ENCODE results near the gene NIPAL3.

Gene NIPAL3

GRCh38 chr1:24385160-24385940 lies 30.3 kb upstream of the NIPAL3 start:
- Mint-ChIP-seq H3K4me3 (peak overlapping the region; percentile 7 to 8), H3K27ac (peak overlapping the region; percentile 83), H3K9me3 (no peaks in the 10 kb centered on the region), H3K4me1 (peaks cover 15 to 28% of the 10 kb centered on the region in 2 donors), H3K36me3 (peaks cover 3 to 9% of the 10 kb centered on the region in 2 donors), H3K27me3 (no peaks in the 10 kb centered on the region)
- ATAC-seq (replicated peaks) (peak; percentile 71 to 72), DNase-seq (no peak)

- DNase-seq: no peak
- no peak for ATAC-seq (replicated peaks)
- H3K36me3 Mint-ChIP-seq: peaks cover 3 to 9% of the 10 kb centered on the region in 2 donors
- H3K27me3 Mint-ChIP-seq: no peaks in the 10 kb centered on the region
- no peak overlapping the region for H3K4me3 Mint-ChIP-seq
- H3K4me1 Mint-ChIP-seq: peaks cover 16 to 31% of the 10 kb centered on the region in 2 donors
- no peaks in the 10 kb centered on the region for H3K9me3 Mint-ChIP-seq
- no peak overlapping the region for H3K27ac Mint-ChIP-seq
Measured at GRCh38 chr1:24386241-24386640, 29.4 kb upstream of the NIPAL3 start.

DNA sequence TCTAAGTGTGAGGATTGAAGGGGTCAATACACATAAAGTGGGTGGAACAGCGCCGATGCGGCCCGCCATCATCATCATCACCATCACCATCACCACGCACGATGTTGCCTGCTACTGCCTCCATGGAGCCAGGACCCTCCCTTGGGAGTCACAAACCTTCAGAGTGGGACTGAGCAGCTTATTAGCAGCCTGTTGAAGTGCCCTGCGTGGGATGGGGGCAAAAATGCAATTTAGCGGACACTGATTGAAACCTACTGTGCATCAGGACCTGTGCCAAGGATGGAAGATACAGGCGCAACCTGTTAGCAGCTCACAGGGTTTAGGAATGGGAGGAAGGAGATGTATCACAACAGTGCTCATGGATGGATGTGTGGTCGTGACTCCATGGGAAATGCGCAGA lies 28.7 kb upstream of the NIPAL3 start:
- no peak for ATAC-seq (replicated peaks)
- H3K4me3 Mint-ChIP-seq: no peak overlapping the region
- H3K9me3 Mint-ChIP-seq: no peaks in the 10 kb centered on the region
- peaks cover 3 to 9% of the 10 kb centered on the region in 2 donors for H3K36me3 Mint-ChIP-seq
- no peak for DNase-seq
- H3K27ac Mint-ChIP-seq: no peak overlapping the region
- no peaks in the 10 kb centered on the region for H3K27me3 Mint-ChIP-seq
- H3K4me1 Mint-ChIP-seq: peaks cover 18 to 38% of the 10 kb centered on the region in 2 donors

- H3K4me3 Mint-ChIP-seq: no peak overlapping the region
- no peaks in the 10 kb centered on the region for H3K27me3 Mint-ChIP-seq
- no peak for ATAC-seq (replicated peaks)
- DNase-seq: no peak
- peaks cover 24 to 46% of the 10 kb centered on the region in 2 donors for H3K4me1 Mint-ChIP-seq
- no peaks in the 10 kb centered on the region for H3K9me3 Mint-ChIP-seq
- H3K36me3 Mint-ChIP-seq: peaks cover 3 to 7% of the 10 kb centered on the region in 2 donors
- H3K27ac Mint-ChIP-seq: no peak overlapping the region
Measured at GRCh38 chr1:24387636-24388175, 27.9 kb upstream of the NIPAL3 start.

DNA sequence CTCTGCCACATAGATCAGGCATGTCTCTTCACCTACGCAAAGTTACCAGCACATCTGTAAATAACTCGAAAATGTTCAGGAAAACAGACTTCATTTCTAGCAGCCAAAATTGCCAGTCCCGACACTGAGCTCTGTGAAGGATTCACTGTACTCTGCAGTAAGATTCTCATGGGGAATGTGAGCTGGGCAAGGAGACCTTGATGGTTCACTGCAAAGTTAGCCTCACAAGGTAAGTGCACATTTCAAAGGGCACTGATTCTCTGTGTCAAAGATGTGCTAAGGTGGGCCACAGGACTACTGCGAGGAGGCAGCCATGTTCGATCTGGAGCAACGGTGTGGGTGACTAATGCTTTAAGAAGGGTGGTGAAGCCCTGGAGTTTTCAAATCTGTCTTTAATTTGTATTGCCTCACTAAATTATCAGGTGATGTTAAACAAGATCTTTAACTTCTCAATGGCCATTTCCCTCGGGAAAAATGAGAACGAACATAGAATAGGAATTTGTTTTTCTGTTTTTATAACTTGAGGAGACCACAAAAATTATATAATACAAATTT lies 27.2 kb upstream of the NIPAL3 start:
- no peak for ATAC-seq (replicated peaks)
- no peak overlapping the region for H3K27ac Mint-ChIP-seq
- H3K27me3 Mint-ChIP-seq: no peaks in the 10 kb centered on the region

DNA sequence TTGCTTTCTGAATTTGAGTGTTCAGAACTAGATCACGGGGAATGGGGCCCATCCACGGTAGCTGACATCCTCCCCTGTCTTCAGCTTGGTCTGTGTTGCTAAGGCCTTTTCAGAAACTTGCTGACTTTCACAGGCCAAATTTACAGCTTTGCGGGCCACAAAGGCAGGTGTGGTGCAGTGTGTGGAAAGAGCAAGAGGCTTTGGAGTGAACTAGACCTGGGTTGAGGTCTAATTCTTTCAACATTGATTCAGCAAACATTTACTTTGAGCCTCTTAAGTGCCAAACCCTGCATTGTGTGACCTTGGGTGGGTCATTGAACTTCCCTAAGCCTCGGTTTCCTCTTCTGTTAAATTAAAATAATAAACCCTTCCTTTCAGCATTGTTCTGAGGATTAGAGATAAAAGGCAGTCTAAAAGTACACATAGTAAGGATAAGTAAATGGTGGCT lies 26.3 kb upstream of the NIPAL3 start:
- DNase-seq (no peak), ATAC-seq (replicated peaks) (no peak)
- no peaks in the 10 kb centered on the region for H3K9me3 Mint-ChIP-seq
- no peak overlapping the region for H3K4me3 Mint-ChIP-seq
- H3K27ac Mint-ChIP-seq: no peak overlapping the region
- no peaks in the 10 kb centered on the region for H3K27me3 Mint-ChIP-seq
- peaks cover 3 to 4% of the 10 kb centered on the region in 2 donors for H3K36me3 Mint-ChIP-seq
- H3K4me1 Mint-ChIP-seq: peaks cover 23 to 51% of the 10 kb centered on the region in 2 donors

More for the DNA sequence above, 27.2 kb upstream of the NIPAL3 start:
- no peak for DNase-seq
- H3K4me3 Mint-ChIP-seq: no peak overlapping the region
- peaks cover 3 to 7% of the 10 kb centered on the region in 2 donors for H3K36me3 Mint-ChIP-seq
- H3K9me3 Mint-ChIP-seq: no peaks in the 10 kb centered on the region
- H3K4me1 Mint-ChIP-seq: peaks cover 26 to 53% of the 10 kb centered on the region in 2 donors

DNA sequence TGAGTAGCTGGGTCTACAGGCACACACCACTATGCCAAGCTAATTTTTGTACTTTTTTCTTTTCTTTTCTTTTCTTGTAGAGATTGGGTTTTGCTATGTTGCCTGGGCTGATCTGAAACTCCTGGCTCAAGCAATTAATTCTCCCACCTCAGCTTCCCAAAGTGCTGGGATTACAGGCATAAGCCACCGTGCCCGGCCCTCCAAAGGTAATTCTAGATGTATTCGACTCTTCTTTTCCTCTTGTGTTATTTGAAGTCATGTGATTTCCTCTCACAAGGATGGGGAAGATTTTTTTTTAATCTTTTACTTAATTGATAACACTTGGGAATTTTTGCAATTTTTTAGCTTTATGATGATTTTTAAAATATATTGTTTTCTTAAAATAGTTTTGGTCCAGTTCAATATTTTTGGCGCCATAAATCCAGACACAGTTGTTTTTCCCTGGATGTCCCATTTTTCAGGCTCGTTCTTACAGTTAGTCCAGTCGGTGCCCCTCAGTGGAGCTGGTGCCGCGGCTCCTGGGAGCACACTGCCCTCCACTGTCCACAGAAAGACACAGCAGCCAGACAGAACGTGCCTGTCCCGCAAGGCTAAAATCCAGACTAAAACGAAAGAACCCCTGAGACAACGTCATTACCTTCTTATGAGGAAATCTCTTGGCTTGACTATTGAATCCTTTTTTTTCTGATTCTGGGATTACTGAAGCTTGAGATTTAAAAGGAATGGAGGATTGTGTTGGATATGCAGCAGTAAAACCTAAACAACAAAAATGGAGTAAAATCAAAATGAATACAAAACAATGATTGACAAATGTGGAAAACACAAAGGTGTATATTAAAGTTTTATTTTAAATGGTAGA lies 24.4 kb upstream of the NIPAL3 start:
- peak; percentile 77 to 80 for ATAC-seq (replicated peaks)

DNA sequence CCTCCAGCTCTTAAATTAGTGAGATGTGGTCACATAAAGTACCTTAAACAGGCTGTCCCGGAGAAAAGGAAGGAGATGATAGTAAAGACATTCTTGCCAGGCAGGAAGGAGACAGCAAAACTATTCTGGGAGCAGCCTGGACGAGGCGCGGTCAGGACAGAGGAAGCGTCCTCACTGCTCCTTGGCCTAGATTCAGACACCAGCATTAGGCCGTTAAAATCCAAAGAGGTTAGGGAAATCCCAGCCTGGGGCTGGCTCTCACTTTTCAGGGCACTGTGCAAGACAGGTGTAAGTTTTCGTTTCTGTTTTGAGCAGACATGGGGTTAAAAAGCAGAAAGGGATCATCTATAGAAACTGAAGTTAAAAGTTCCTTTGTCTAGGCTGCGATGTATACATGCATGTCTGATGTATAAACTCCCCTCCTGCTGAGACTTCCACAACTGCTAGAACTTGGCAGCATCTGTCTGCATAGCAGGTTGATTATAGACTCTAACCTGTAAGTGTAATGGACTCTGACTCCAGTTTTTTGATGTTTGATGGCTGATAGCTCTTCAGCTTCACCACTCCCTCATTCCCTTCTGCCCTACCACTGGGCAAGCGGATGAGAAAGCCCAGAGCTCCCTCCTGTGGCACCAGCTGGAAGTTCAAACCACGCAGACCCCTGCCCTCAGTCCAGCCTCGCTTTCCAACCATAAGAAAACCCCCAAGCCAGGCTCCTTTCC lies 23.6 kb upstream of the NIPAL3 start:
- H3K27me3 Mint-ChIP-seq: no peaks in the 10 kb centered on the region
- H3K4me1 Mint-ChIP-seq: peaks cover 11 to 27% of the 10 kb centered on the region in 2 donors
- peak; percentile 50 for DNase-seq
- H3K27ac Mint-ChIP-seq: peak overlapping the region; percentile 96
- H3K36me3 Mint-ChIP-seq: peaks cover 1 to 3% of the 10 kb centered on the region in 2 donors
- peak overlapping the region; percentile 81 to 82 for H3K4me3 Mint-ChIP-seq
- ATAC-seq (replicated peaks): peak; percentile 78 to 80
- H3K9me3 Mint-ChIP-seq: no peaks in the 10 kb centered on the region

More for the DNA sequence above, 24.4 kb upstream of the NIPAL3 start:
- H3K36me3 Mint-ChIP-seq: peaks cover 2 to 3% of the 10 kb centered on the region in 2 donors
- H3K4me1 Mint-ChIP-seq: peaks cover 13 to 34% of the 10 kb centered on the region in 2 donors
- H3K27me3 Mint-ChIP-seq: no peaks in the 10 kb centered on the region
- no peaks in the 10 kb centered on the region for H3K9me3 Mint-ChIP-seq
- H3K4me3 Mint-ChIP-seq: peak overlapping the region; percentile 81 to 82
- DNase-seq: peak; percentile 63
- peak overlapping the region; percentile 96 for H3K27ac Mint-ChIP-seq

- peak overlapping the region; percentile 96 for H3K27ac Mint-ChIP-seq
- peaks cover 11 to 27% of the 10 kb centered on the region in 2 donors for H3K4me1 Mint-ChIP-seq
- no peaks in the 10 kb centered on the region for H3K27me3 Mint-ChIP-seq
- DNase-seq: no peak
- H3K9me3 Mint-ChIP-seq: no peaks in the 10 kb centered on the region
- peak in 1 of 2 donors; percentile 3 for ATAC-seq (replicated peaks)
- H3K4me3 Mint-ChIP-seq: peak overlapping the region; percentile 81 to 82
- H3K36me3 Mint-ChIP-seq: peaks cover 0 to 3% of the 10 kb centered on the region in 2 donors
Measured at GRCh38 chr1:24392604-24392946, 23.0 kb upstream of the NIPAL3 start.

- no peak for DNase-seq
- H3K27ac Mint-ChIP-seq: peak overlapping the region; percentile 96
- ATAC-seq (replicated peaks): peak in 1 of 2 donors; percentile 29
- H3K4me1 Mint-ChIP-seq: peaks cover 11 to 27% of the 10 kb centered on the region in 2 donors
- no peaks in the 10 kb centered on the region for H3K27me3 Mint-ChIP-seq
- H3K36me3 Mint-ChIP-seq: peaks cover 0 to 3% of the 10 kb centered on the region in 2 donors
- no peaks in the 10 kb centered on the region for H3K9me3 Mint-ChIP-seq
- no peak overlapping the region for H3K4me3 Mint-ChIP-seq
Measured at GRCh38 chr1:24392982-24393650, 22.5 kb upstream of the NIPAL3 start.

GRCh38 chr1:24393892-24394291 lies 21.7 kb upstream of the NIPAL3 start:
- Mint-ChIP-seq H3K4me3 (no peak overlapping the region), H3K27ac (no peak overlapping the region), H3K36me3 (peaks cover 0 to 3% of the 10 kb centered on the region in 2 donors), H3K27me3 (no peaks in the 10 kb centered on the region), H3K4me1 (peaks cover 11 to 27% of the 10 kb centered on the region in 2 donors), H3K9me3 (no peaks in the 10 kb centered on the region)
- ATAC-seq (replicated peaks) (no peak), DNase-seq (no peak)

GRCh38 chr1:24400065-24400464 lies 15.5 kb upstream of the NIPAL3 start:
- Mint-ChIP-seq H3K27ac (no peak overlapping the region), H3K4me1 (peaks cover 0 to 7% of the 10 kb centered on the region in 2 donors), H3K27me3 (no peaks in the 10 kb centered on the region), H3K9me3 (no peaks in the 10 kb centered on the region), H3K4me3 (no peak overlapping the region), H3K36me3 (no peaks in the 10 kb centered on the region)
- DNase-seq (no peak), ATAC-seq (replicated peaks) (no peak)

DNA sequence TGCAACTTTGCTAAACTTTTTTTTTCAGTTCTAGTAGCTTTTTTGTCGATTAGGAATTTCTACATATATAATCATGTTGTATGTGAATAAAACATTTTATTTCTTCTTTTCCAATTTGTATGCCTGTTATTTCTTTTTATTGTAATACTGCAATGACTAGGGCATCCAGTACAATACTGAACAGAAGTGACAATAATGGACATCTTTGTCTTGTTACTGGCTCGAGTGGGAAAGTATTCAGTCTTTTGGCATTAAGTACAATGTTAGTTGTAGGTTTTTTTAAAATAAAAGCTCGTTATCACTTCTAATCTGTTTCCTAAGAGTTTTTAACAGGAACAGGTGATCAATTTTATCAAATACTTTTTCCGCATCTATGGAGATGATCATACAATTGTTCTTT lies 11.8 kb upstream of the NIPAL3 start:
- peaks cover 3 to 7% of the 10 kb centered on the region in 2 donors for H3K4me1 Mint-ChIP-seq
- H3K27me3 Mint-ChIP-seq: no peaks in the 10 kb centered on the region
- H3K9me3 Mint-ChIP-seq: no peaks in the 10 kb centered on the region
- H3K27ac Mint-ChIP-seq: no peak overlapping the region
- ATAC-seq (replicated peaks) (no peak), DNase-seq (no peak)
- no peak overlapping the region for H3K4me3 Mint-ChIP-seq
- H3K36me3 Mint-ChIP-seq: no peaks in the 10 kb centered on the region

Data from stimulated activated naive B cell treated with anti-CD40 and anti-IgM and Interleukin-4, amounts not matched to agents 10 μg/mL and 1 μg/mL and 100 μg/mL, for 72 hours (primary cell).